B cell (primary cell): ENCODE data around the gene KRT38.

Experiments
- CTCF ChIP-seq: fragments of 200-600 bp; IDR thresholded peaks from one replicate; pipeline ENCODE4 v1.8.0; 2022; ENCODE audit warnings: antibody characterized with exemption, mild to moderate bottlenecking
- EZH2 ChIP-seq: IDR thresholded peaks from 2 replicates; pipeline ENCODE4 v1.6.1; 2012; ENCODE audit warnings: borderline replicate concordance, low read depth, mild to moderate bottlenecking, moderate library complexity, low read length; ENCODE audit not compliant: insufficient read depth, poor library complexity, severe bottlenecking

- TF ChIP-seq CTCF (no peak), EZH2 (no peak)
Measured at GRCh38 chr17:41439375-41439774, 1.4 kb downstream of the KRT38 start.
